GM12874 (cell line): ENCODE data around the gene TCEA3.

ENCODE experiments used
- TF ChIP-seq, protein P1 (sequence below): IDR thresholded peaks from 2 replicates; pipeline ENCODE4 v1.5.1; 2011; ENCODE audit warnings: low read depth, mild to moderate bottlenecking, control low read depth, low read length, moderate library complexity; ENCODE audit not compliant: insufficient read depth

Gene TCEA3

DNA sequence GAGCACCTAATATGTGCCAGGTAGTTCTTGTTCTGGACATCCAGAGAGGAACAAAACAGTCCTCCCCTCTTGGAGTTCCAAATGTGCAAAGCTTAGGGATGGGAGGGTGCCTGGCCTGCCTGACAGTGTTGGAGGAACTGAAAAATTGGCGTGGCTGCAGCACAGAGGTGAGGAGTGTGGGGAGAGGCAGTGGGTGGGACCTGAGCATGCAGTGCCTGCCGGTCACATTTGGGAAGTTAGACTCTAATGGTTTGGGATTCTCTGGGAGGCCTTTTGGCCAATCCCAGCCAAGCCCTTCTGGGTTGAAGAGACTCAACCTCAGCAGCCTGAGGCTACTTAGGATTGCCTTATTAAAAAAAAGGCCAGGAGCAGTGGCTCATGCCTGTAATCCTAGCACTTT, 2.3 kb upstream of the TCEA3 start:
- TF ChIP-seq, protein P1, sequence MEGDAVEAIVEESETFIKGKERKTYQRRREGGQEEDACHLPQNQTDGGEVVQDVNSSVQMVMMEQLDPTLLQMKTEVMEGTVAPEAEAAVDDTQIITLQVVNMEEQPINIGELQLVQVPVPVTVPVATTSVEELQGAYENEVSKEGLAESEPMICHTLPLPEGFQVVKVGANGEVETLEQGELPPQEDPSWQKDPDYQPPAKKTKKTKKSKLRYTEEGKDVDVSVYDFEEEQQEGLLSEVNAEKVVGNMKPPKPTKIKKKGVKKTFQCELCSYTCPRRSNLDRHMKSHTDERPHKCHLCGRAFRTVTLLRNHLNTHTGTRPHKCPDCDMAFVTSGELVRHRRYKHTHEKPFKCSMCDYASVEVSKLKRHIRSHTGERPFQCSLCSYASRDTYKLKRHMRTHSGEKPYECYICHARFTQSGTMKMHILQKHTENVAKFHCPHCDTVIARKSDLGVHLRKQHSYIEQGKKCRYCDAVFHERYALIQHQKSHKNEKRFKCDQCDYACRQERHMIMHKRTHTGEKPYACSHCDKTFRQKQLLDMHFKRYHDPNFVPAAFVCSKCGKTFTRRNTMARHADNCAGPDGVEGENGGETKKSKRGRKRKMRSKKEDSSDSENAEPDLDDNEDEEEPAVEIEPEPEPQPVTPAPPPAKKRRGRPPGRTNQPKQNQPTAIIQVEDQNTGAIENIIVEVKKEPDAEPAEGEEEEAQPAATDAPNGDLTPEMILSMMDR, result no peak

DNA sequence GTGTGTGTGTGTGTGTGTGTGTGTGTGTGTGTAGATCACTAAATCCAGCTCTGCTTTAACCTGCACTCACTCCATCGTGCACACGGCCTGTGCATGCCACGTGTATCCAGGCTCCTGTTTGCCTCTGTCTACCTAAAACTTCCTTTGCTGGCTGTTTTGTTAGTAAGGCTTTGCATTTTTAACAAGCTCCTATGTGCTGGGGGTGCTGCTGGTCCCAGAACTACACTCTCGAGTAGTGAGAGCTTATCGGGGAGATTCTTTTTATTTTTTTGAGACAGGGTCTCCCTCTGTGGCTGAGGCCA, 596 bp upstream of the TCEA3 start:
- TF ChIP-seq, protein P1, result no peak

DNA sequence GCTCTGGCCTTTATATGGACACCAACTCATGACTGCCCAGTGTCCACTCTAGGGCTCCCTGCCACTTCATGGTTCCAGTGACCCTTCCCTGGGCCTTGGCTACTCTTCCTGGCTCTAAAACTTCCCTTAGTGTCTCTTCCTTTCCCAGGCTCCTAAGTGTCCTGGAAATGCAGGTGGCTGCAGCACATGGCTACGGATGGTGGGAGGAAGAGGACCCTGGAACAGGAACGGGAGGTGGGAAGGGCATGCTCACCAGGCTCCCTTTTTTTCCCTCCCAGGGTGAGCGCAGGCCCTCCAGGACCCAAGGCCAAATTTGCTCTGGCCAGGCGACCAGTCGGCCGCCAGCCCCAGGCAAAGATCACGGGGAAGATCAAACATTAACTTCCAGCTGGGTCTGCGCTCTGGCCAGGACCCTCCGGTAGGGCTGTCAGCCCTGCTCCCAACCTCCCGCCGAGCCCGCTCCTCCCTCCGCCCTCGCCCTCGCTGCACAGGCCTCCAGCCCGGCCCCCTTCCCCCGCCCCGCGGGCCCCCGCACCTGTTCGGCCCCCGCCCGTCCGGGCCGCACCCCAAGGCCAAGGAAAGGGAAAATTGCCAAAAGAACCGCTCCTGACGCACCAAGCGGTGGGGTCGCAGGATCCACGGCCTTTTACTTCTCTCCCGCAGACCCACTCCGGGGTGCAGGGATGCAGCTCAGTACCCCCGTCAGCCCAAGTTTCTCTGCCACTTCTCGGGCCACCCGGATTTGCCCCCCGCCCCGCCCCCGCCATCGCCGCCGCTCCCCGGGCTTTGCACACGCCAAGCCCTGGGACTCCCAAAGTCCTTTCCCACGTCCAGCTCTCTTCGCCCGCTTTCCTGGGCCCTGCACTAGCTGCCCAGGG, 894 bp downstream of the TCEA3 start:
- TF ChIP-seq, protein P1, result no peak

DNA sequence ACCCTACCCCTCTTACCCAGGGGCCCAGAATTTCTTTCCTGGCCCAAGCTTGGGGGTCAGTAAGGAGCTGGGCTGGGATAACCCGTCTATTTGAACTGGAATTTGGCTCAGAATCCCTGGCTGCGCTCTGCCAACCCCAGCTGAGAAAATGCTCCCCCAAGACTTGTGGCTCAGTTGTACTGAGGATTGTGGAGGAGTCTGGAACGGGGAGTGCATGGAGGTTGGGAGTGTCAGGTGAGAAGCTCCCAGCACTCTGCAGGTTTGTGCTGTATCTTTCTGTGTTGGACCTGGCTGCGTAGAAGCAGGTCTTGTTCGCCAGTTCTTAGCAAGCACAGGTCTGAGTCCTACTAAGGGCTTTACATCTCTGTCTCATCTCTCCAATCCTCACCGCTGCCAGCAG, 1.6 kb downstream of the TCEA3 start:
- TF ChIP-seq, protein P1, result no peak

DNA sequence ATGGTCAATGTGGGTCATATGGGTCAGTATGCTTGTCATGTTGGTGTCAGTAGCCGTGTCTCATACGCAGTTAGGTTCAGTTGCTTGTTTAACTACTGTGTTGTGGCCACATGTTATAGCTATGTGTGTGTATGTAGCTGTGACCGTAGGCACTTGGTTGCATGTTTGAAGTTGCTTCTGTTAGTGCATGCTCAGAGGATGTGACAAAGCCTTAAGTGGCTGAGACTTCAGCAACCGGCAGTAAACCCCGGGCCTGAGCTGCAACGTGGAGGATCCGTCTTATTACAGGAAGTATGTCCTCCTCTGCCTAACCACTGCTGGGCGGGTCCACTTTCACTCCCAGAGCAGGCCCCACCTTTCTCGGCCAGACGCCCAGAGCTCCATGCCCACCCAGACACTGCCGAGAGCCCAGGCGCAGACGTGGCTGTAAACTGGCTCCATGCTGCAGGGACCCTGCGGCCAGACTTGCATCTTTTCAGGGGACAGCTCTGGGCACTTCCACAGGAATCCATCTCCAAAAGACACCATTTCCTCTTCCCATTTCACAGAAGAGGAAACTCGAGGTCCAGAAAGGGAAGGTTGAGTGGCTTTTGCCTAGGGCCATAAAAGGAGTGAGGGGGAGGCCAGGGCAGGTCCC, 2.2 kb downstream of the TCEA3 start:
- TF ChIP-seq, protein P1, result no peak

DNA sequence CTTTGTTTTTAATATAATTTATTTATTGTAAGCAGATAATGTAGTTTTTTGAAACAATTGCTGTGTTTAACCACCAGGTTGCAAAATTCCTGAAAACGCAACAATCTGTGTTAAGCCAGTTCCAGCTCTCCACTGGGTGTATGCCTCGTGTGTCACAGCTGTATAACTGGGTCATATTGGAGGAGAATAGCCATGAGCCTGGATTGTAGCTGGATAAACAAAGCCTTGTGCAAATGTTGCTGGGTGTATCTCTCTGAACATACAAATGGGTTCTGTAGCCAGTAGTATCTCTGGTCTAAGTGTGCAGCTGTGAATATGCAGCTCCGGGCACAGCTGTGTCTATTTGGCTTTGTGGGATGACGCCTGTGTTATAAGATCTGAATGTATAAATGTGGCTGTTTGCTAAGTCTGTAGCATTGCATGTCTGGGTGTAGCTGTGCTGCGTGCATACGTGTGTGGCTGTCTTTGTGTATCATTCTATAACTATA, 2.8 kb downstream of the TCEA3 start:
- TF ChIP-seq, protein P1, result no peak

DNA sequence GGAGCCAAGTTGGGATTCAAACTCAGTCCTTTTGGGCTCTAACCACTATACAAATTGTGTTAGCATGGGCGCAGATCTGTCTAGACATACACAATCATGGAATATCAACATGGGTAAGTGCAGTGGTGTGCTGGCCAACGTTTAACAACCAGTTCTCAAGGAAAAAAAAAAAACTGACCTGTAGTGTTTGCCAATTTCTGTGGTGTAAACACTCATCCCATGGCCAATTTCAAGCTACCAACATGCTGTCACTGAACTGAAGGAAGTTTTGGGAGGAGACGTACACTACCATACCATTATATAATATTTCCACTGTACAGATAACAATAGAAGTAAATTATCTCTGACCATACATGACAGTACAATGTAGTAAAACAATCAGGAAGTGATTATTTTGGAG, 3.2 kb downstream of the TCEA3 start:
- TF ChIP-seq, protein P1, result no peak
